ENCODE results near the gene DNAH7. TPM values are rescaled to one million over a fixed set of nuclear protein-coding genes. Genes with fewer than 3 reads are reported as not detected.

Gene DNAH7
- total and polyA plus RNA-seq, 9 of the 15 experiments (the other 6 are each of a cell fraction or from before 2014, with no cell fraction given): 0.03 to 0.42 (median 0.18) TPM

GRCh38 chr2:195834836-195835235 is 233.8 kb downstream of the DNAH7 start (continued):
- TF ChIP-seq, protein P1, sequence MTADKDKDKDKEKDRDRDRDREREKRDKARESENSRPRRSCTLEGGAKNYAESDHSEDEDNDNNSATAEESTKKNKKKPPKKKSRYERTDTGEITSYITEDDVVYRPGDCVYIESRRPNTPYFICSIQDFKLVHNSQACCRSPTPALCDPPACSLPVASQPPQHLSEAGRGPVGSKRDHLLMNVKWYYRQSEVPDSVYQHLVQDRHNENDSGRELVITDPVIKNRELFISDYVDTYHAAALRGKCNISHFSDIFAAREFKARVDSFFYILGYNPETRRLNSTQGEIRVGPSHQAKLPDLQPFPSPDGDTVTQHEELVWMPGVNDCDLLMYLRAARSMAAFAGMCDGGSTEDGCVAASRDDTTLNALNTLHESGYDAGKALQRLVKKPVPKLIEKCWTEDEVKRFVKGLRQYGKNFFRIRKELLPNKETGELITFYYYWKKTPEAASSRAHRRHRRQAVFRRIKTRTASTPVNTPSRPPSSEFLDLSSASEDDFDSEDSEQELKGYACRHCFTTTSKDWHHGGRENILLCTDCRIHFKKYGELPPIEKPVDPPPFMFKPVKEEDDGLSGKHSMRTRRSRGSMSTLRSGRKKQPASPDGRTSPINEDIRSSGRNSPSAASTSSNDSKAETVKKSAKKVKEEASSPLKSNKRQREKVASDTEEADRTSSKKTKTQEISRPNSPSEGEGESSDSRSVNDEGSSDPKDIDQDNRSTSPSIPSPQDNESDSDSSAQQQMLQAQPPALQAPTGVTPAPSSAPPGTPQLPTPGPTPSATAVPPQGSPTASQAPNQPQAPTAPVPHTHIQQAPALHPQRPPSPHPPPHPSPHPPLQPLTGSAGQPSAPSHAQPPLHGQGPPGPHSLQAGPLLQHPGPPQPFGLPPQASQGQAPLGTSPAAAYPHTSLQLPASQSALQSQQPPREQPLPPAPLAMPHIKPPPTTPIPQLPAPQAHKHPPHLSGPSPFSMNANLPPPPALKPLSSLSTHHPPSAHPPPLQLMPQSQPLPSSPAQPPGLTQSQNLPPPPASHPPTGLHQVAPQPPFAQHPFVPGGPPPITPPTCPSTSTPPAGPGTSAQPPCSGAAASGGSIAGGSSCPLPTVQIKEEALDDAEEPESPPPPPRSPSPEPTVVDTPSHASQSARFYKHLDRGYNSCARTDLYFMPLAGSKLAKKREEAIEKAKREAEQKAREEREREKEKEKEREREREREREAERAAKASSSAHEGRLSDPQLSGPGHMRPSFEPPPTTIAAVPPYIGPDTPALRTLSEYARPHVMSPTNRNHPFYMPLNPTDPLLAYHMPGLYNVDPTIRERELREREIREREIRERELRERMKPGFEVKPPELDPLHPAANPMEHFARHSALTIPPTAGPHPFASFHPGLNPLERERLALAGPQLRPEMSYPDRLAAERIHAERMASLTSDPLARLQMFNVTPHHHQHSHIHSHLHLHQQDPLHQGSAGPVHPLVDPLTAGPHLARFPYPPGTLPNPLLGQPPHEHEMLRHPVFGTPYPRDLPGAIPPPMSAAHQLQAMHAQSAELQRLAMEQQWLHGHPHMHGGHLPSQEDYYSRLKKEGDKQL (CRISPR knock-in tag; IDR thresholded peaks at IDR 0.05; ENCODE audit: borderline replicate concordance): no peak
- TF ChIP-seq FOXJ2 (tag; IDR thresholded peaks at IDR 0.05) (no peak), PHF21A (IDR thresholded peaks at IDR 0.05; ENCODE audit: borderline replicate concordance, low read depth) (no peak), MAZ (CRISPR knock-in tag; conservative IDR thresholded peaks at IDR 0.05 in 1 of 2, IDR thresholded peaks at IDR 0.05 in 1 of 2) (no peak), HMGXB4 (CRISPR knock-in tag; IDR thresholded peaks at IDR 0.05) (no peak), ID3 (CRISPR knock-in tag; IDR thresholded peaks at IDR 0.05) (no peak), ID3 (tag; IDR thresholded peaks at IDR 0.05) (no peak), CHD1 (IDR thresholded peaks at IDR 0.05; ENCODE audit: low read length) (no peak), XRCC5 (IDR thresholded peaks at IDR 0.05; ENCODE audit: low read depth, low read length) (no peak), COPS2 (conservative IDR thresholded peaks at IDR 0.05) (no peak), MECOM (CRISPR knock-in tag; IDR thresholded peaks at IDR 0.05) (no peak), ZNF12 (CRISPR knock-in tag; IDR thresholded peaks at IDR 0.05) (no peak)

Measured in K562 (cell line).